Measurements from ENCODE around the gene NPW. TPM values are rescaled to one million over a fixed set of nuclear protein-coding genes. Genes with fewer than 3 reads are reported as not detected.

Gene NPW
- total and polyA plus RNA-seq, 9 of the 15 experiments (the other 6 are each of a cell fraction or from before 2014, with no cell fraction given), result 0.14 to 4.0 (median 2.6) TPM; not detected in 4

GRCh38 chr16:1983544-1984346 lies 35.8 kb upstream of the NPW start, which contains the start of gene GFER (continued):
- TF ChIP-seq SP2 (IDR thresholded peaks at IDR 0.05; ENCODE audit: extremely low read depth, low read depth, low read length, poor library complexity, severe bottlenecking), result no peak
- TF ChIP-seq, protein P1, sequence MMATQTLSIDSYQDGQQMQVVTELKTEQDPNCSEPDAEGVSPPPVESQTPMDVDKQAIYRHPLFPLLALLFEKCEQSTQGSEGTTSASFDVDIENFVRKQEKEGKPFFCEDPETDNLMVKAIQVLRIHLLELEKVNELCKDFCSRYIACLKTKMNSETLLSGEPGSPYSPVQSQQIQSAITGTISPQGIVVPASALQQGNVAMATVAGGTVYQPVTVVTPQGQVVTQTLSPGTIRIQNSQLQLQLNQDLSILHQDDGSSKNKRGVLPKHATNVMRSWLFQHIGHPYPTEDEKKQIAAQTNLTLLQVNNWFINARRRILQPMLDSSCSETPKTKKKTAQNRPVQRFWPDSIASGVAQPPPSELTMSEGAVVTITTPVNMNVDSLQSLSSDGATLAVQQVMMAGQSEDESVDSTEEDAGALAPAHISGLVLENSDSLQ (IDR thresholded peaks at IDR 0.05), result no peak
- TF ChIP-seq TEAD4 (IDR thresholded peaks at IDR 0.05; ENCODE audit: low read length), result 0 out of 2 replicates have a peak, but pooled peaks have one; percentile 25
- no peak for TF ChIP-seq TEAD4 (CRISPR knock-in tag; IDR thresholded peaks at IDR 0.05; ENCODE audit: borderline replicate concordance)
- peak; percentile 94 for TF ChIP-seq KDM5B (IDR thresholded peaks at IDR 0.05; ENCODE audit: insufficient replicate concordance, low read depth, low read length)
- TF ChIP-seq, protein P2, sequence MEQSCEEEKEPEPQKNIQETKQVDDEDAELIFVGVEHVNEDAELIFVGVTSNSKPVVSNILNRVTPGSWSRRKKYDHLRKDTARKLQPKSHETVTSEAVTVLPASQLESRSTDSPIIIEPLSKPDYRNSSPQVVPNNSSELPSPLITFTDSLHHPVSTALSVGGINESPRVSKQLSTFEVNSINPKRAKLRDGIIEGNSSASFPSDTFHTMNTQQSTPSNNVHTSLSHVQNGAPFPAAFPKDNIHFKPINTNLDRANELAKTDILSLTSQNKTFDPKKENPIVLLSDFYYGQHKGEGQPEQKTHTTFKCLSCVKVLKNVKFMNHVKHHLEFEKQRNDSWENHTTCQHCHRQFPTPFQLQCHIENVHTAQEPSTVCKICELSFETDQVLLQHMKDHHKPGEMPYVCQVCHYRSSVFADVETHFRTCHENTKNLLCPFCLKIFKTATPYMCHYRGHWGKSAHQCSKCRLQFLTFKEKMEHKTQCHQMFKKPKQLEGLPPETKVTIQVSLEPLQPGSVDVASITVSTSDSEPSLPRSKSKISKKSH (CRISPR knock-in tag; IDR thresholded peaks at IDR 0.05), result no peak
- TF ChIP-seq, protein P3, sequence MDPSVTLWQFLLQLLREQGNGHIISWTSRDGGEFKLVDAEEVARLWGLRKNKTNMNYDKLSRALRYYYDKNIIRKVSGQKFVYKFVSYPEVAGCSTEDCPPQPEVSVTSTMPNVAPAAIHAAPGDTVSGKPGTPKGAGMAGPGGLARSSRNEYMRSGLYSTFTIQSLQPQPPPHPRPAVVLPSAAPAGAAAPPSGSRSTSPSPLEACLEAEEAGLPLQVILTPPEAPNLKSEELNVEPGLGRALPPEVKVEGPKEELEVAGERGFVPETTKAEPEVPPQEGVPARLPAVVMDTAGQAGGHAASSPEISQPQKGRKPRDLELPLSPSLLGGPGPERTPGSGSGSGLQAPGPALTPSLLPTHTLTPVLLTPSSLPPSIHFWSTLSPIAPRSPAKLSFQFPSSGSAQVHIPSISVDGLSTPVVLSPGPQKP (CRISPR knock-in tag; IDR thresholded peaks at IDR 0.05), result no peak
- TF ChIP-seq YY1 (IDR thresholded peaks at IDR 0.05; ENCODE audit: borderline replicate concordance in 1 of 3, control insufficient read depth in 1 of 3, extremely low read depth in 1 of 3, insufficient read depth in 3 of 3, insufficient read length in 1 of 3, insufficient replicate concordance in 2 of 3, low read depth in 1 of 3, low read length in 2 of 3), result peak; percentile 90 to 99 (median 98)
- no peak for TF ChIP-seq DNMT1 (IDR thresholded peaks at IDR 0.05)
- no peak for TF ChIP-seq RFX5 (IDR thresholded peaks at IDR 0.05; ENCODE audit: low read depth, low read length)
- TF ChIP-seq CREB3L1 (IDR thresholded peaks at IDR 0.05; ENCODE audit: borderline replicate concordance, low read depth), result no peak
- no peak for TF ChIP-seq CREB1 (IDR thresholded peaks at IDR 0.05)
- TF ChIP-seq CREB1 (CRISPR knock-in tag; IDR thresholded peaks at IDR 0.05), result peak; percentile 64; the same call in 1 of the 2 replicates
- TF ChIP-seq BCOR (IDR thresholded peaks at IDR 0.05), result no peak
- TF ChIP-seq MAFG (tag; conservative IDR thresholded peaks at IDR 0.05), result no peak
- TF ChIP-seq CEBPB (tag; IDR thresholded peaks at IDR 0.05), result peak; percentile 72
- no peak for TF ChIP-seq TAF9B (IDR thresholded peaks at IDR 0.05; ENCODE audit: partially characterized antibody)
- peak in 1 of 2 experiments; percentile 88; a peak in 2 of 4 replicates for TF ChIP-seq BCLAF1 (IDR thresholded peaks at IDR 0.05; ENCODE audit: borderline replicate concordance in 1 of 2, control insufficient read depth in 1 of 2, low read depth in 2 of 2, low read length in 1 of 2)

All from K562 (cell line).